H1 (cell line): ENCODE data around the gene ZFP57.

Source experiments
- EZH2 ChIP-seq: fragments of 200-600 bp; sonication (generic); IDR thresholded peaks from 2 replicates; pipeline ENCODE4 v1.7.1; 2012; ENCODE audit warnings: low read depth, mild to moderate bottlenecking, moderate library complexity, low read length, inconsistent platforms; ENCODE audit not compliant: severe bottlenecking
- MAFK ChIP-seq: IDR thresholded peaks from 2 replicates; pipeline ENCODE4 v1.6.1; 2012; ENCODE audit warnings: low read depth, mild to moderate bottlenecking, improper control_type of control experiment, low read length
- POLR2A ChIP-seq, 2 experiments: IDR thresholded peaks; 1 replicate in 1 of 2; 2 replicates in 1 of 2; pipeline ENCODE4 v1.6.1; 2011; ENCODE audit warnings: low read depth in 2 of 2, low read length in 2 of 2, mild to moderate bottlenecking in 2 of 2; ENCODE audit errors: control extremely low read depth in 1 of 2
- RXRA ChIP-seq: IDR thresholded peaks from 2 replicates; pipeline ENCODE4 v1.6.1; 2011; ENCODE audit warnings: low read depth, mild to moderate bottlenecking, low read length, moderate library complexity; ENCODE audit not compliant: insufficient read depth
- SIX5 ChIP-seq: IDR thresholded peaks from 2 replicates; pipeline ENCODE4 v1.6.1; 2011; ENCODE audit warnings: mild to moderate bottlenecking, low read depth, low read length
- TF ChIP-seq, protein P1 (sequence below), 3 experiments: IDR thresholded peaks; 1 replicate in 2 of 3; 2 replicates in 1 of 3; pipeline versions ENCODE4 v1.5.1 to v1.6.1; 2011; ENCODE audit warnings: low read length in 3 of 3, mild to moderate bottlenecking in 3 of 3, inconsistent platforms in 2 of 3, low read depth in 1 of 3, moderate library complexity in 1 of 3; ENCODE audit not compliant: insufficient read depth in 1 of 3; ENCODE audit errors: control extremely low read depth in 1 of 3
- TF ChIP-seq, protein P2 (sequence below): IDR thresholded peaks from 2 replicates; pipeline ENCODE4 v1.6.1; 2012; ENCODE audit warnings: inconsistent platforms

DNA sequence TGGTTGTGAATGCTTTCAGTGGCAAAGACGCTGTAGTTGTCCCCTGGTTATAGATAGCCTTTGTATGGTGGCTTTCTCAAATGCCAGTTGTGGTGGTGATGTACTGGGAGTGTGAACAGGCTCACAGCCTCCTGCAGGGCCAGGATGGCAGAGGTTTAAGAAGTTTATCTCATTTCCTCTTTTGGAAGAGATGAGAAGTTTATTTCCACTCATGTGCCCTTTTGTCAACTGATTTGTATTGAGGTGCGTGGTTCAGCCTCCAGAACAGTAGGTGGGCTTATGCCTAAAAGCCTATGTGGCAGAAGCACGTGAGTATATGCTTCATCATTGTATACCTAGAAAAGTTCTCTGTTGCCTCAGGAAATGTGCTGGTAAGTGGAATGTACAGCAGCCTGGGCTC lies 13.7 kb upstream of the ZFP57 start:
- TF ChIP-seq POLR2A (IDR thresholded peaks at IDR 0.05; ENCODE audit: control extremely low read depth in 1 of 2, low read depth in 2 of 2, low read length in 2 of 2) (no peak), EZH2 (no peak), MAFK (no peak), RXRA (no peak), SIX5 (no peak)
- TF ChIP-seq, protein P1, sequence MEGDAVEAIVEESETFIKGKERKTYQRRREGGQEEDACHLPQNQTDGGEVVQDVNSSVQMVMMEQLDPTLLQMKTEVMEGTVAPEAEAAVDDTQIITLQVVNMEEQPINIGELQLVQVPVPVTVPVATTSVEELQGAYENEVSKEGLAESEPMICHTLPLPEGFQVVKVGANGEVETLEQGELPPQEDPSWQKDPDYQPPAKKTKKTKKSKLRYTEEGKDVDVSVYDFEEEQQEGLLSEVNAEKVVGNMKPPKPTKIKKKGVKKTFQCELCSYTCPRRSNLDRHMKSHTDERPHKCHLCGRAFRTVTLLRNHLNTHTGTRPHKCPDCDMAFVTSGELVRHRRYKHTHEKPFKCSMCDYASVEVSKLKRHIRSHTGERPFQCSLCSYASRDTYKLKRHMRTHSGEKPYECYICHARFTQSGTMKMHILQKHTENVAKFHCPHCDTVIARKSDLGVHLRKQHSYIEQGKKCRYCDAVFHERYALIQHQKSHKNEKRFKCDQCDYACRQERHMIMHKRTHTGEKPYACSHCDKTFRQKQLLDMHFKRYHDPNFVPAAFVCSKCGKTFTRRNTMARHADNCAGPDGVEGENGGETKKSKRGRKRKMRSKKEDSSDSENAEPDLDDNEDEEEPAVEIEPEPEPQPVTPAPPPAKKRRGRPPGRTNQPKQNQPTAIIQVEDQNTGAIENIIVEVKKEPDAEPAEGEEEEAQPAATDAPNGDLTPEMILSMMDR (IDR thresholded peaks at IDR 0.05; ENCODE audit: control extremely low read depth in 1 of 3, insufficient read depth in 1 of 3, low read depth in 1 of 3, low read length in 3 of 3) = no peak
- TF ChIP-seq, protein P2, sequence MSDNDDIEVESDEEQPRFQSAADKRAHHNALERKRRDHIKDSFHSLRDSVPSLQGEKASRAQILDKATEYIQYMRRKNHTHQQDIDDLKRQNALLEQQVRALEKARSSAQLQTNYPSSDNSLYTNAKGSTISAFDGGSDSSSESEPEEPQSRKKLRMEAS = no peak
